Effector memory CD4-positive, alpha-beta T cell (primary cell): ENCODE data around the gene FADD.

Experiments used
- DNase-seq, 3 donors: peaks; one replicate each; pipeline ENCODE4 v3.0.0-alpha.2; 2020
- H3K27ac ChIP-seq: 2 replicates; pipeline ENCODE4 v1.7.0; 2013; ENCODE audit warnings: mild to moderate bottlenecking, low read length, moderate library complexity; ENCODE audit not compliant: insufficient read depth, poor library complexity, severe bottlenecking
- H3K27me3 ChIP-seq: replicated peaks from 2 replicates; pipeline ENCODE4 v1.7.0; 2013; ENCODE audit warnings: mild to moderate bottlenecking, low read length; ENCODE audit not compliant: insufficient read depth, control insufficient read depth, poor library complexity, severe bottlenecking
- H3K36me3 ChIP-seq: 2 replicates; pipeline ENCODE4 v1.7.0; 2013; ENCODE audit warnings: mild to moderate bottlenecking, low read length, moderate library complexity; ENCODE audit not compliant: control insufficient read depth, insufficient read depth
- H3K4me1 ChIP-seq: 2 replicates; pipeline ENCODE4 v1.7.0; 2013; ENCODE audit warnings: low read length, mild to moderate bottlenecking; ENCODE audit not compliant: control insufficient read depth, insufficient read depth, poor library complexity, severe bottlenecking
- H3K4me3 ChIP-seq: 2 replicates; pipeline ENCODE4 v1.7.0; 2013; ENCODE audit warnings: low read length, low read depth, mild to moderate bottlenecking; ENCODE audit not compliant: insufficient read depth, poor library complexity, severe bottlenecking
- H3K9me3 ChIP-seq: 2 replicates; pipeline ENCODE4 v1.7.0; 2013; ENCODE audit warnings: mild to moderate bottlenecking, low read length, moderate library complexity; ENCODE audit not compliant: control insufficient read depth

Gene FADD

GRCh38 chr11:70167723-70168404, 35.2 kb upstream of the FADD start:
- no peak overlapping the region for H3K4me3 ChIP-seq
- H3K4me1 ChIP-seq = no peaks in the 10 kb centered on the region
- no peak for DNase-seq
- no peaks in the 10 kb centered on the region for H3K9me3 ChIP-seq
- H3K27me3 ChIP-seq = no peaks in the 10 kb centered on the region
- H3K36me3 ChIP-seq = no peaks in the 10 kb centered on the region
- H3K27ac ChIP-seq = no peak overlapping the region

DNA sequence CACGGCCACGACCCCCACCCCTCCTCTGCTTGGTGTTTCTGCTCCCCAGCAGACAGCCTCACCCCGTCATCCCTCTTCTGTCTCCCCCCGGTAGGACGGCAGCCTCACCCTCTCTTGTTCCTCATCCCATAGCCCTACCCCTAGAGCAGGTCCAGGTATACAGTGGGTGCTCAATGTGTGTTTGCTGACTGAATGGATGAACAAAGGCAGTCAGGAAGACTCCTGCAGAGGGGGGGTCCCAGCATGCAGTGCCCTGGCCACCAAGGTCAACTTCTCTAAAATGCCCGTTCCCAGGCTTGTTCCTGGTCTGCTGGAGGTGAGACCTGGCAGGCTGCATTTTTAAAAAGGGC, 34.7 kb upstream of the FADD start:
- H3K9me3 ChIP-seq = no peaks in the 10 kb centered on the region
- no peak for DNase-seq
- no peaks in the 10 kb centered on the region for H3K36me3 ChIP-seq
- H3K4me3 ChIP-seq = no peak overlapping the region
- no peak overlapping the region for H3K27ac ChIP-seq
- no peaks in the 10 kb centered on the region for H3K27me3 ChIP-seq
- no peaks in the 10 kb centered on the region for H3K4me1 ChIP-seq

DNA sequence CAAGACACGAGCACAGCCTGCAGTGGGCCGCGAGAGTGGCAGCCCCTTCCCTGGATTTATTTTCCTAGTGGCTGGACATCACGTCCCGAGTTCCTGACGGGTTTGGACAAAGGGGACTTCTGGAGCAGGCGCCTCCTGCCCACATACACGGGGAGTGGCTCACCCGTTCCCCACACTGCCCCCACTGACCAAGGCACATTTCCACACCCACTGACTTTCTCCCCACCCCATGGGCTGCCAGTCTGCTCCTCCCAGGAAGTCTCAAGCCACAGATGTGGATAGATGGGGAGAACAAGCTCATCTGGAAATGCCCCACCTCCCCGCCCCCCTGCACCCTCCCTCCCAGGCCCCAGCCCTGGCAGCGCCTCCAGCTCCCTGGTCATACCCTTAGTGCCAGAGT, 34.0 kb upstream of the FADD start:
- H3K27me3 ChIP-seq = no peaks in the 10 kb centered on the region
- H3K9me3 ChIP-seq = no peaks in the 10 kb centered on the region
- no peak overlapping the region for H3K27ac ChIP-seq
- no peak for DNase-seq
- no peak overlapping the region for H3K4me3 ChIP-seq
- no peaks in the 10 kb centered on the region for H3K36me3 ChIP-seq
- no peaks in the 10 kb centered on the region for H3K4me1 ChIP-seq

DNA sequence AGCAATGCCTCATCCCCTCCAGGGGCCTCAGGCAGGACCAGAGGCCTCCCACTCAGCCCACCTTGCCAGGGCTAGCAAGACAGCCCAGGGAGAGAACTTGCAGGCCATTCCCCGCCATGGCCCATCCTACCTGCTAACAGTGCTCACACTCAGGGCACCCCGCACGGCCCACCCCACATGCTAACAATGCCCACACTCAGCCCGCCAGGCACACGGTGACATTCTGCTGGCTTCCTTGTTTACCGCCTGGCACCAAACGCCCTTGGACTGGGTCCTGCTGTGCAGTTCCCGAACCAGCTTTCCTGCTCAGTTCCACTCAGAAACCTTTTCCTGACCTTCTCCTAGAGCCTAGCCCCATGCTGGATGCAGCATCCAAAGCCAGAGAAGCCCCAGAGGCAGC, 33.5 kb upstream of the FADD start:
- H3K27me3 ChIP-seq = no peaks in the 10 kb centered on the region
- no peak for DNase-seq

GRCh38 chr11:70170596-70171210, 32.4 kb upstream of the FADD start:
- Histone ChIP-seq H3K4me3 (no peak overlapping the region), H3K36me3 (no peaks in the 10 kb centered on the region), H3K4me1 (no peaks in the 10 kb centered on the region), H3K27me3 (no peaks in the 10 kb centered on the region), H3K27ac (no peak overlapping the region), H3K9me3 (no peaks in the 10 kb centered on the region)
- no peak for DNase-seq

More for the DNA sequence above, 33.5 kb upstream of the FADD start:
- no peak overlapping the region for H3K4me3 ChIP-seq
- no peaks in the 10 kb centered on the region for H3K36me3 ChIP-seq
- no peaks in the 10 kb centered on the region for H3K4me1 ChIP-seq
- H3K9me3 ChIP-seq = no peaks in the 10 kb centered on the region
- no peak overlapping the region for H3K27ac ChIP-seq

DNA sequence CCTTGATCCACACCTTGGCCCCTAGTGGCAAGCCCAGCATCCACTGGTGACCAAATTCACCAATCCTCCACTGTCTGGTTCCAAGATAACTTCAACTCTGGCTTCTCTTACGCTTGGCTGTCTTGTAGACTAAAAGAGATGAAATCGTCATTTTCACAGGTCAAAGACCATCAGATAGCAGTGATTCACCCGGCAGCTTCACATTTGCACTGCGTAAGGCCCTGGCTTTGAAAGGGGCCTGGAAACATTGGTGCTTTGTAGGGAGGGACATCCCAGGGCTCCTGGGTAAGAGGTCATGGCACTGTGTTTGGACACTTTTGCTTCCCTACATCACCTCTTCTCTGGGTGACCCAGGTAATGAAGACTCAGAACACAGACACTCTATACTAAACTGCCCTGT, 30.1 kb upstream of the FADD start:
- H3K36me3 ChIP-seq = no peaks in the 10 kb centered on the region
- H3K27me3 ChIP-seq = no peaks in the 10 kb centered on the region
- no peak overlapping the region for H3K27ac ChIP-seq
- no peak overlapping the region for H3K4me3 ChIP-seq
- H3K4me1 ChIP-seq = no peaks in the 10 kb centered on the region
- DNase-seq = no peak
- no peaks in the 10 kb centered on the region for H3K9me3 ChIP-seq

- no peak for DNase-seq
- Histone ChIP-seq H3K27me3 (no peaks in the 10 kb centered on the region), H3K27ac (no peak overlapping the region), H3K36me3 (no peaks in the 10 kb centered on the region), H3K9me3 (no peaks in the 10 kb centered on the region), H3K4me3 (no peak overlapping the region), H3K4me1 (no peaks in the 10 kb centered on the region)
Measured at GRCh38 chr11:70174547-70175235, 28.4 kb upstream of the FADD start.

DNA sequence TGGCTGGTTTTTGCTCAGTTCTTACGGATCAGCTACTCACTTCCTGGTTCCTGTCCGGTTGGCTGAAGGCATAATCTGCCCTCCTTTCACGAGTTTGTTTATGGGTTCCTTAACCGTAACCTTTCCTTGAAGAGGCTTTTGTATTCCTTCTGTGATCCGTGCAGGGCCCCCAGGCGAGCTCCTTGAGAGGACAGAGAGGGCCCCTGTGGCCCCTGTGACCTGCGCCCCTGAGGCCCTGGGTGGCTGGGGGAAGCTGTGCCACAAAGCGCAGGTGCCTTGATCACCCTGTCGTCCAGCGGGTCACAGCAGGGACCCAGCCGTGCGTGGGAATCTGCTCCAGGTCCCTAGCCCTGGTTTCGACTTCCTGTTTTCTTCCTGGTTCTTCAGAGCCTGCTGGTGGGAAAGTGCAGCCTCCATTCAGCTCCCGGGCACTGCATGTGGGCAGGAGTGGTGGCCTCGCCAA, 27.8 kb upstream of the FADD start:
- Histone ChIP-seq H3K27ac (no peak overlapping the region), H3K27me3 (no peaks in the 10 kb centered on the region), H3K4me3 (no peak overlapping the region), H3K9me3 (no peaks in the 10 kb centered on the region), H3K36me3 (no peaks in the 10 kb centered on the region), H3K4me1 (no peaks in the 10 kb centered on the region)
- DNase-seq = no peak

GRCh38 chr11:70176940-70177689, 26.0 kb upstream of the FADD start:
- H3K9me3 ChIP-seq = no peaks in the 10 kb centered on the region
- DNase-seq = peak; percentile 19 to 42 (median 22)
- H3K27me3 ChIP-seq = no peaks in the 10 kb centered on the region
- H3K36me3 ChIP-seq = no peaks in the 10 kb centered on the region
- H3K4me1 ChIP-seq = no peaks in the 10 kb centered on the region
- H3K4me3 ChIP-seq = no peak overlapping the region
- no peak overlapping the region for H3K27ac ChIP-seq

GRCh38 chr11:70180906-70181305, 22.2 kb upstream of the FADD start:
- no peak overlapping the region for H3K4me3 ChIP-seq
- H3K9me3 ChIP-seq = no peaks in the 10 kb centered on the region
- no peaks in the 10 kb centered on the region for H3K36me3 ChIP-seq
- no peak for DNase-seq
- H3K27me3 ChIP-seq = no peaks in the 10 kb centered on the region
- no peak overlapping the region for H3K27ac ChIP-seq
- H3K4me1 ChIP-seq = no peaks in the 10 kb centered on the region
